ENCODE data around the gene PRSS3. TPM values are rescaled to one million over a fixed set of nuclear protein-coding genes. Genes with fewer than 3 reads are reported as not detected.

The PRSS3 gene
- total RNA-seq, 2 experiments from 2014 or later: not detected

- peaks cover 11% of the 10 kb centered on the region for H3K4me1 Mint-ChIP-seq (ENCODE audit: low read depth)
- H3K9me3 Mint-ChIP-seq: no peaks in the 10 kb centered on the region
- intact Hi-C loops (cut with DNase I, micrococcal nuclease): loop anchor here in 1 of 2 experiments (5.0 kb wide), 1 partner anchor 154 kb away; no protein-coding TSS in a partner anchor
- ATAC-seq (ENCODE audit: poor library complexity) (no peak), DNase-seq (no peak)
- H3K4me3 Mint-ChIP-seq: no peak overlapping the region
- TF ChIP-seq CTCF (IDR thresholded peaks at IDR 0.05): no peak
- no peaks in the 10 kb centered on the region for H3K27me3 ChIP-seq (ENCODE audit: control insufficient read depth in 1 of 2, insufficient read depth in 2 of 2, low read length in 2 of 2)
- H3K36me3 Mint-ChIP-seq (ENCODE audit: low read depth): no peaks in the 10 kb centered on the region
- H3K36me3 ChIP-seq (ENCODE audit: insufficient read depth, low read length): no peaks in the 10 kb centered on the region
- no peak overlapping the region for H3K4me3 ChIP-seq (ENCODE audit: low read length)
- no peak overlapping the region for H3K27ac Mint-ChIP-seq
- peaks cover 11% of the 10 kb centered on the region for H3K27me3 Mint-ChIP-seq
- CTCF ChIA-PET: no interaction called here
- H3K27ac ChIP-seq (ENCODE audit: low read depth in 1 of 2, low read length in 2 of 2): no peak overlapping the region
- no peaks in the 10 kb centered on the region for H3K9me3 ChIP-seq (ENCODE audit: control insufficient read depth in 1 of 2, insufficient read depth in 1 of 2, low read length in 2 of 2)
- H3K4me1 ChIP-seq (ENCODE audit: insufficient read depth, low read length): no peaks in the 10 kb centered on the region
- POLR2A ChIA-PET: no interaction called here
These were observed 18.8 kb upstream of the PRSS3 start for GRCh38 chr9:33776578-33776977.

GRCh38 chr9:33778700-33779351 lies 16.5 kb upstream of the PRSS3 start:
- H3K4me3 Mint-ChIP-seq: no peak overlapping the region
- H3K9me3 Mint-ChIP-seq: no peaks in the 10 kb centered on the region
- no peaks in the 10 kb centered on the region for H3K36me3 ChIP-seq (ENCODE audit: insufficient read depth, low read length)
- intact Hi-C loops (cut with DNase I, micrococcal nuclease): loop anchor here in 1 of 2 experiments (5.0 kb wide), 1 partner anchor 157 kb away; no protein-coding TSS in a partner anchor
- no peaks in the 10 kb centered on the region for H3K9me3 ChIP-seq (ENCODE audit: control insufficient read depth in 1 of 2, insufficient read depth in 1 of 2, low read length in 2 of 2)
- no peak overlapping the region for H3K27ac Mint-ChIP-seq
- ChIA-PET CTCF (interaction anchor here (0.6 to 1.3 kb wide), 12 partner anchors 9 to 213 kb away, joined by 3 to 9 read pairs (median 3); no protein-coding TSS in a partner anchor), POLR2A (no interaction called here)
- H3K4me3 ChIP-seq (ENCODE audit: low read length): no peak overlapping the region
- no peak overlapping the region for H3K27ac ChIP-seq (ENCODE audit: low read depth in 1 of 2, low read length in 2 of 2)
- ATAC-seq (ENCODE audit: poor library complexity) (peak; percentile 89), DNase-seq (peak in 12 of 14 experiments; percentile 20 to 78 (median 28))
- peak; percentile 77 for TF ChIP-seq CTCF (IDR thresholded peaks at IDR 0.05)
- H3K4me1 Mint-ChIP-seq (ENCODE audit: low read depth): peaks cover 11% of the 10 kb centered on the region
- no peaks in the 10 kb centered on the region for H3K4me1 ChIP-seq (ENCODE audit: insufficient read depth, low read length)
- H3K27me3 Mint-ChIP-seq: peaks cover 6% of the 10 kb centered on the region
- H3K27me3 ChIP-seq (ENCODE audit: control insufficient read depth in 1 of 2, insufficient read depth in 2 of 2, low read length in 2 of 2): no peaks in the 10 kb centered on the region
- no peaks in the 10 kb centered on the region for H3K36me3 Mint-ChIP-seq (ENCODE audit: low read depth)

GRCh38 chr9:33780276-33780675 lies 15.1 kb upstream of the PRSS3 start:
- Histone ChIP-seq H3K27me3 (ENCODE audit: control insufficient read depth in 1 of 2, insufficient read depth in 2 of 2, low read length in 2 of 2) (no peaks in the 10 kb centered on the region), H3K4me1 (ENCODE audit: insufficient read depth, low read length) (no peaks in the 10 kb centered on the region), H3K9me3 (ENCODE audit: control insufficient read depth in 1 of 2, insufficient read depth in 1 of 2, low read length in 2 of 2) (no peaks in the 10 kb centered on the region), H3K36me3 (ENCODE audit: insufficient read depth, low read length) (no peaks in the 10 kb centered on the region), H3K4me3 (ENCODE audit: low read length) (no peak overlapping the region), H3K27ac (ENCODE audit: low read depth in 1 of 2, low read length in 2 of 2) (no peak overlapping the region)
- peaks cover 11% of the 10 kb centered on the region for H3K4me1 Mint-ChIP-seq (ENCODE audit: low read depth)
- peaks cover 6% of the 10 kb centered on the region for H3K27me3 Mint-ChIP-seq
- CTCF ChIA-PET: no interaction called here
- no peaks in the 10 kb centered on the region for H3K9me3 Mint-ChIP-seq
- H3K4me3 Mint-ChIP-seq: no peak overlapping the region
- no peaks in the 10 kb centered on the region for H3K36me3 Mint-ChIP-seq (ENCODE audit: low read depth)
- POLR2A ChIA-PET: no interaction called here
- intact Hi-C loops (cut with DNase I, micrococcal nuclease): no loop called here
- DNase-seq: no peak
- no peak overlapping the region for H3K27ac Mint-ChIP-seq
- ATAC-seq (ENCODE audit: poor library complexity): no peak
- TF ChIP-seq CTCF (IDR thresholded peaks at IDR 0.05): no peak
